ENCODE data around the gene ZNF507.

- TF ChIP-seq, protein P1, sequence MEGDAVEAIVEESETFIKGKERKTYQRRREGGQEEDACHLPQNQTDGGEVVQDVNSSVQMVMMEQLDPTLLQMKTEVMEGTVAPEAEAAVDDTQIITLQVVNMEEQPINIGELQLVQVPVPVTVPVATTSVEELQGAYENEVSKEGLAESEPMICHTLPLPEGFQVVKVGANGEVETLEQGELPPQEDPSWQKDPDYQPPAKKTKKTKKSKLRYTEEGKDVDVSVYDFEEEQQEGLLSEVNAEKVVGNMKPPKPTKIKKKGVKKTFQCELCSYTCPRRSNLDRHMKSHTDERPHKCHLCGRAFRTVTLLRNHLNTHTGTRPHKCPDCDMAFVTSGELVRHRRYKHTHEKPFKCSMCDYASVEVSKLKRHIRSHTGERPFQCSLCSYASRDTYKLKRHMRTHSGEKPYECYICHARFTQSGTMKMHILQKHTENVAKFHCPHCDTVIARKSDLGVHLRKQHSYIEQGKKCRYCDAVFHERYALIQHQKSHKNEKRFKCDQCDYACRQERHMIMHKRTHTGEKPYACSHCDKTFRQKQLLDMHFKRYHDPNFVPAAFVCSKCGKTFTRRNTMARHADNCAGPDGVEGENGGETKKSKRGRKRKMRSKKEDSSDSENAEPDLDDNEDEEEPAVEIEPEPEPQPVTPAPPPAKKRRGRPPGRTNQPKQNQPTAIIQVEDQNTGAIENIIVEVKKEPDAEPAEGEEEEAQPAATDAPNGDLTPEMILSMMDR (IDR thresholded peaks at IDR 0.05; ENCODE audit: borderline replicate concordance, extremely low read depth, low read length, poor library complexity, severe bottlenecking), result no peak
- no peak for TF ChIP-seq EZH2 (IDR thresholded peaks at IDR 0.05; ENCODE audit: borderline replicate concordance, low read depth, low read length, severe bottlenecking)
These were observed 9.9 kb downstream of the ZNF507 start for GRCh38 chr19:32355309-32355708.

All from DND-41 (cell line).